Transverse colon (tissue), 4 donors: ENCODE measurements around the gene RABGAP1.

Source experiments
- CTCF ChIP-seq, 5 experiments: fragments of 200-600 bp in 3 of 5; fragments of 450-650 bp in 2 of 5; sonication (generic) in 3 of 5; IDR thresholded peaks; 1 replicate in 2 of 5; 2 replicates in 3 of 5; pipeline ENCODE4 v1.5.1; 2016 to 2017; ENCODE audit warnings: antibody characterized with exemption in 5 of 5, inconsistent platforms in 3 of 5, mild to moderate bottlenecking in 2 of 5, moderate library complexity in 1 of 5
- EP300 ChIP-seq: sonication (generic); formaldehyde crosslinking; IDR thresholded peaks from one replicate; pipeline ENCODE4 v1.6.1; 2017; ENCODE audit warnings: antibody characterized with exemption, low read depth
- POLR2A ChIP-seq: fragments of 450-650 bp; IDR thresholded peaks from one replicate; pipeline ENCODE4 v1.6.1; 2016; ENCODE audit warnings: antibody characterized with exemption, mild to moderate bottlenecking, moderate library complexity
- POLR2AphosphoS5 ChIP-seq, 3 donors: sonication (generic); formaldehyde crosslinking; IDR thresholded peaks; one replicate each; pipeline ENCODE4 v1.6.1; 2016; ENCODE audit warnings: antibody characterized with exemption in 3 of 3

DNA sequence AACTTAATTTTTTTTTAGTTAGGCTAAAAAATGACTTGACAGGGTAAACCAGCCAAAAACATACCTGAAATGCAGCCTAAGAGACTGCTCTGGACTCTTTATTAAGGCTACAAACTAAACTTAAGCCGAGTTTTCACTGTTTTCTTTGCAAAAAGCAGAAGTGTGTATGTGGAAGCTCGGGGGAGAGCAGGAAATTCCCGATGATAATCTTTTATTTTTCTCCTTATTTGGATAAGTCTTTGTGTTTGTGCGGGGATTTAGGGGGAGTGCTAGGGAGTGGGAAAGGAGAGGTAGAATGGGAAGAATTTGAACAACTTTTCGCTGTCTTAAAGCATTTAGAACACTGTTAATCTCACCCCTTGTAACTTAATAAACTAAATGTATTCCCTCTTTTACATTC lies 61.9 kb downstream of the RABGAP1 start:
- TF ChIP-seq CTCF (IDR thresholded peaks at IDR 0.05) (no peak), POLR2A (no peak), POLR2AphosphoS5 (IDR thresholded peaks at IDR 0.05) (no peak), EP300 (no peak)
